ENCODE results near the gene ASTN2. TPM values are rescaled to one million over a fixed set of nuclear protein-coding genes. Genes with fewer than 3 reads are reported as not detected.

ASTN2 gene
- total and polyA plus RNA-seq, 10 of the 15 experiments (the other 5 are each of a cell fraction or from before 2014, with no cell fraction given): 1.4 to 15.7 (median 7.0) TPM

DNA sequence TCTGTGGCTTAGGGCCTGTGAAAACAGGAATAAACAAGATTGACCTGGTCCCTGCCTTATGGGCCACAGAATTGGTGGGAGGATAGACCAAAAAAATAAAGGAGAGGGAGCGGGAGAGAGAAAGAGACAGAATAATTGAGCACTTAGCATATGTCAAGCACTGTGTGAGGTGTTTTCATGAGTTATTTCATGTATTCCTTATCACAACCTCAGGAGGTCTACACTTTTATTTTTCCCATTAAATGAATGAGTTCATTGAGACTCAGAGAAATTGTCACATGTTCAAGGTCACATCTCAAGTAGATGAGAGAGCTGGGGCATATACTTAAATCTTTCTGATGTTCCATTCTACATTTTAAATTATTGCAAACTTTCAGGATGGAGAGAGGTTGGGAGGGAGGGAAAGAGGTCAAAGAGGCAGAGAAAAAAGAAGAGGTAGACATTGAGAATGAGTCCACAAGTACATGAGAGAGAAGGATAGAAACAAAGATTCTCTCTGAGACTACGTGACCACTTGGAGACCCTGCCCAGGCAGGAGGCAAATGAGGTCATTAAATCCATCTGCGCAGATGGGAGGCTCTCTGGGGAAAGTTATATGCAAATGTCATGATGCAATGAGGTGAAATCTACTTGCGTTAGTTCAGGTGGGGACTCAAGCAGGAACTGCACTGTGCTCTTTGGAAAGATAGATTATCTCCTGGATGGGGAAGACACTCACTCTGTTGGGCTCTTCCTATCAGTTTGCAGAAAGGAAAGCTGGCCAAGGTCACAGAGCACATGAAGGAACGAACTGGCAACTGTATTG, 1019.8 kb downstream of the ASTN2 start:
- ChIA-PET CTCF (no interaction called here), RAD21 (ENCODE audit: unreplicated experiment) (no interaction called here), SMC1A (ENCODE audit: uncharacterized antibody, unreplicated experiment) (interaction anchor here (0.9 kb wide), 1 partner anchor 13 kb away, joined by 3 read pairs; no protein-coding TSS in a partner anchor), POLR2A (no interaction called here)
- H3K27me3 ChIP-seq (replicated peaks in 1 of 2; ENCODE audit: control insufficient read depth in 2 of 2, insufficient read depth in 2 of 2, low read length in 1 of 2): no peaks in the 10 kb centered on the region
- DNase-seq (ENCODE audit: low read depth, low spot score) (no peak), FAIRE-seq (no peak), ATAC-seq (no peak)
- no peak overlapping the region for H2AFZ ChIP-seq (ENCODE audit: control insufficient read depth, low read depth, low read length)
- H3K4me2 ChIP-seq (ENCODE audit: control insufficient read depth, insufficient read depth): no peak overlapping the region
- H3K4me3 ChIP-seq: no peak overlapping the region
- WGBS (ENCODE audit: insufficient coverage, insufficient replicate concordance, low lambda C conversion rate, missing lambda C conversion rate): 56% methylated on average over 5 of the region's 5 CpGs
- no peaks in the 10 kb centered on the region for H3K79me2 ChIP-seq (ENCODE audit: control insufficient read depth, insufficient read depth, low read length)
- H3K4me1 ChIP-seq (ENCODE audit: control insufficient read depth, insufficient read depth, low read length): peaks cover 9% of the 10 kb centered on the region
- H3K9ac ChIP-seq (ENCODE audit: control insufficient read depth, insufficient read depth, low read length): no peak overlapping the region
- BruUV-seq (replicated peaks): no TSS peak
- intact Hi-C loops (cut with micrococcal nuclease; ENCODE audit: unreplicated experiment): no loop called here
- no peak overlapping the region for H3K27ac ChIP-seq (ENCODE audit: control insufficient read depth, insufficient read depth)
- H4K20me1 ChIP-seq (ENCODE audit: control insufficient read depth, insufficient read depth): no peaks in the 10 kb centered on the region
- H3K36me3 ChIP-seq (ENCODE audit: control insufficient read depth in 2 of 2, insufficient read depth in 2 of 2, low read length in 1 of 2): no peaks in the 10 kb centered on the region
- in situ Hi-C loops (cut with MboI): no loop called here
- no peaks in the 10 kb centered on the region for H3K9me3 ChIP-seq (replicated peaks; ENCODE audit: control insufficient read depth, insufficient read depth, low read length)
- TF ChIP-seq PBX3 (IDR thresholded peaks at IDR 0.05; ENCODE audit: insufficient replicate concordance, low read depth, low read length) (no peak), NRF1 (conservative IDR thresholded peaks at IDR 0.05; ENCODE audit: low read depth, low read length) (no peak), SREBF1 (IDR thresholded peaks at IDR 0.05; ENCODE audit: low read length) (no peak), TCF3 (IDR thresholded peaks at IDR 0.05; ENCODE audit: borderline replicate concordance, insufficient read depth, low read depth, low read length) (no peak), IKZF2 (IDR thresholded peaks at IDR 0.05) (no peak), ZBTB33 (IDR thresholded peaks at IDR 0.05) (no peak), PRDM15 (CRISPR knock-in tag; IDR thresholded peaks at IDR 0.05) (no peak), RB1 (IDR thresholded peaks at IDR 0.05; ENCODE audit: borderline replicate concordance) (no peak), TBL1XR1 (IDR thresholded peaks at IDR 0.05; ENCODE audit: low read depth, low read length) (no peak), RCOR1 (conservative IDR thresholded peaks at IDR 0.05; ENCODE audit: low read depth, low read length) (no peak), HSF1 (IDR thresholded peaks at IDR 0.05; ENCODE audit: low read depth, low read length) (no peak), PAX5 (IDR thresholded peaks at IDR 0.05; ENCODE audit: borderline replicate concordance, low read depth, low read length) (no peak), HCFC1 (IDR thresholded peaks at IDR 0.05; ENCODE audit: low read length) (no peak), DPF2 (IDR thresholded peaks at IDR 0.05) (no peak), RUNX3 (IDR thresholded peaks at IDR 0.05; ENCODE audit: low read length) (no peak)
- TF ChIP-seq, protein P1, sequence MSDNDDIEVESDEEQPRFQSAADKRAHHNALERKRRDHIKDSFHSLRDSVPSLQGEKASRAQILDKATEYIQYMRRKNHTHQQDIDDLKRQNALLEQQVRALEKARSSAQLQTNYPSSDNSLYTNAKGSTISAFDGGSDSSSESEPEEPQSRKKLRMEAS (IDR thresholded peaks at IDR 0.05; ENCODE audit: low read depth, low read length): no peak
